Panc1 (cell line): ENCODE data around the gene SIX3.

Source experiments
- CTCF ChIP-seq: fragments of 450-650 bp; IDR thresholded peaks from 2 replicates; pipeline ENCODE4 v1.5.1; 2017; ENCODE audit warnings: mild to moderate bottlenecking
- POLR2AphosphoS5 ChIP-seq: IDR thresholded peaks from 2 replicates; pipeline ENCODE4 v1.6.1; 2012; ENCODE audit warnings: mild to moderate bottlenecking, low read depth, low read length, moderate library complexity
- REST ChIP-seq, 2 experiments: IDR thresholded peaks; 2 replicates each; pipeline ENCODE4 v1.6.1; 2011 to 2012; ENCODE audit warnings: low read depth in 2 of 2, control low read depth in 1 of 2, low read length in 1 of 2, mild to moderate bottlenecking in 1 of 2, moderate library complexity in 1 of 2; ENCODE audit not compliant: insufficient read depth in 1 of 2
- SIN3A ChIP-seq: IDR thresholded peaks from 2 replicates; pipeline ENCODE4 v1.6.1; 2012; ENCODE audit warnings: low read depth, mild to moderate bottlenecking, low read length, moderate library complexity, borderline replicate concordance; ENCODE audit not compliant: insufficient read depth
- TCF7L2 ChIP-seq: IDR thresholded peaks from 2 replicates; pipeline ENCODE4 v1.6.1; 2011; ENCODE audit warnings: mild to moderate bottlenecking, low read depth, low read length, inconsistent platforms

- TF ChIP-seq CTCF (no peak), REST (IDR thresholded peaks at IDR 0.05; ENCODE audit: insufficient read depth in 1 of 2, low read depth in 2 of 2, low read length in 1 of 2) (no peak), SIN3A (no peak), POLR2AphosphoS5 (no peak), TCF7L2 (no peak)
Observed at GRCh38 chr2:44916291-44916690, 25.2 kb upstream of the SIX3 start.
